Calu3 (cell line): ENCODE results near the gene SPON2. TPM values are rescaled to one million over a fixed set of nuclear protein-coding genes. Genes with fewer than 3 reads are reported as not detected.

Experiments used
- BruUV-seq: library from RNA; stranded (reverse); fragments of 400-500 nt; replicated peaks from 2 replicates; lab custom pipeline; 2021; lab: Mats Ljungman, UMichigan
- CTCF ChIA-PET: fragments of 300-600 bp; sonication (Branson Sonifier 250); formaldehyde crosslinking; loops from one replicate; lab custom pipeline; 2022; ENCODE audit warnings: antibody characterized with exemption; lab: Charles Lee
- DNase-seq: peaks from one replicate; pipeline ENCODE4 v3.0.0; 2022
- H3K27ac Mint-ChIP-seq: one replicate; pipeline ENCODE4 v1.8.0; 2022; ENCODE audit warnings: mixed read lengths; ENCODE audit not compliant: unreplicated experiment
- H3K27me3 Mint-ChIP-seq: one replicate; pipeline ENCODE4 v1.8.0; 2022; ENCODE audit warnings: mixed read lengths; ENCODE audit not compliant: unreplicated experiment
- H3K36me3 Mint-ChIP-seq: one replicate; pipeline ENCODE4 v1.8.0; 2022; ENCODE audit warnings: mild to moderate bottlenecking, moderate library complexity, mixed read lengths; ENCODE audit not compliant: insufficient read depth, unreplicated experiment
- H3K4me1 Mint-ChIP-seq: one replicate; pipeline ENCODE4 v1.8.0; 2022; ENCODE audit warnings: mild to moderate bottlenecking, low read depth, mixed read lengths; ENCODE audit not compliant: unreplicated experiment
- H3K4me3 Mint-ChIP-seq: one replicate; pipeline ENCODE4 v1.8.0; 2022; ENCODE audit warnings: mild to moderate bottlenecking, low read depth, moderate library complexity, mixed read lengths; ENCODE audit not compliant: unreplicated experiment
- H3K9me3 Mint-ChIP-seq: one replicate; pipeline ENCODE4 v1.8.0; 2022; ENCODE audit warnings: low read depth, mixed read lengths; ENCODE audit not compliant: unreplicated experiment
- intact Hi-C: fragments of 100-400 bp; cut with micrococcal nuclease; formaldehyde crosslinking; loops from one replicate; pipeline ENCODE4 v1.10.0; 2022; ENCODE audit not compliant: unreplicated experiment
- total RNA-seq: library from RNA; stranded (reverse); gene quantifications from 2 replicates; pipeline ENCODE4 v1.2.3, GENCODE V29; 2022
- TF ChIP-seq, protein P1 (sequence below): fragments of 200-600 bp; IDR thresholded peaks from one replicate; pipeline ENCODE4 v1.8.0; 2022; ENCODE audit warnings: antibody characterized with exemption; ENCODE audit not compliant: unreplicated experiment

Gene SPON2
- total RNA-seq, 1 experiment from 2014 or later, result 2.2 TPM

DNA sequence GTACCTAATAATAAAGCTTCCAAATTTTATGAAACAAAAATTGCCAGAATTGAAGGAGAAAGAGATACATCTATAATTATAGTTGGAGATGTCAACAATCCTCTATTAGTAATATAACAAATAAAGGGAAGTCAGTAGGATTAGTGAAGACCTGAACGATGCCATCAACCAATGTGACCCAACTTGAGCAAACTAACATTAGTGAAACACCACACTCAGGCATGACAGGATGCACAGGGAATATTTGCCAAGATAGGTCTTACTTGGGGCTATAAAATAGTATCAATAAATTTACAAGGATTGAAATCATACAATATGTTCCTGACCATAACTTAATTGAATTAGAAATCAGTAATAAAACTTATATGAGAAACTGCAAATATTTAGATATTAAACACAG is 12.0 kb downstream of the SPON2 start:
- intact Hi-C loops, result no loop called here
- no peak overlapping the region for H3K4me3 Mint-ChIP-seq
- TF ChIP-seq, protein P1, sequence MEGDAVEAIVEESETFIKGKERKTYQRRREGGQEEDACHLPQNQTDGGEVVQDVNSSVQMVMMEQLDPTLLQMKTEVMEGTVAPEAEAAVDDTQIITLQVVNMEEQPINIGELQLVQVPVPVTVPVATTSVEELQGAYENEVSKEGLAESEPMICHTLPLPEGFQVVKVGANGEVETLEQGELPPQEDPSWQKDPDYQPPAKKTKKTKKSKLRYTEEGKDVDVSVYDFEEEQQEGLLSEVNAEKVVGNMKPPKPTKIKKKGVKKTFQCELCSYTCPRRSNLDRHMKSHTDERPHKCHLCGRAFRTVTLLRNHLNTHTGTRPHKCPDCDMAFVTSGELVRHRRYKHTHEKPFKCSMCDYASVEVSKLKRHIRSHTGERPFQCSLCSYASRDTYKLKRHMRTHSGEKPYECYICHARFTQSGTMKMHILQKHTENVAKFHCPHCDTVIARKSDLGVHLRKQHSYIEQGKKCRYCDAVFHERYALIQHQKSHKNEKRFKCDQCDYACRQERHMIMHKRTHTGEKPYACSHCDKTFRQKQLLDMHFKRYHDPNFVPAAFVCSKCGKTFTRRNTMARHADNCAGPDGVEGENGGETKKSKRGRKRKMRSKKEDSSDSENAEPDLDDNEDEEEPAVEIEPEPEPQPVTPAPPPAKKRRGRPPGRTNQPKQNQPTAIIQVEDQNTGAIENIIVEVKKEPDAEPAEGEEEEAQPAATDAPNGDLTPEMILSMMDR, result no peak
- no peak overlapping the region for H3K27ac Mint-ChIP-seq
- H3K9me3 Mint-ChIP-seq, result peaks cover 3% of the 10 kb centered on the region
- BruUV-seq, result no TSS peak
- H3K4me1 Mint-ChIP-seq, result peaks cover 10% of the 10 kb centered on the region
- H3K27me3 Mint-ChIP-seq, result peaks cover 23% of the 10 kb centered on the region
- no peaks in the 10 kb centered on the region for H3K36me3 Mint-ChIP-seq
- DNase-seq, result no peak
- CTCF ChIA-PET, result no interaction called here

DNA sequence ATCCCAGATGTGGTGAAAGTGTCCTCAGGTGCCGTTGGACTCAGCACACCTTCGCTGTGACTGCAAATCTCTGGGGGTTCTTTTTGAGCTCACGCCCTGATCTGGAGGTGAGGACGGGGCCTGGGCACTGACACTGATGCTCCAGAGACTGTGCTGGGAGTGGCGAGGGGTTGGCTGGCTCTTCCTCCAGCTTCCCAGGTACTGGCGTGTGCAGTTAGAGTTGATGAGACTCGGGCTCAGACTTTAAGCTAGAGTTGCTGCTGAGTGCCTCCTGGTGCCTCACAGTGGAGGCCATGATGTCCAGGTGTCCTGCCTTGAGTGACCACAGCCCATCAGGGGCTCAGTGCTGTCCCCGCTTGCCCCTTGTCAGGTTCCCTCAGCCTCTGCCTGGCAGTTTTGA is 16.3 kb downstream of the SPON2 start:
- H3K4me1 Mint-ChIP-seq, result peaks cover 14% of the 10 kb centered on the region
- intact Hi-C loops, result no loop called here
- H3K36me3 Mint-ChIP-seq, result no peaks in the 10 kb centered on the region
- DNase-seq, result no peak
- no peak overlapping the region for H3K27ac Mint-ChIP-seq
- H3K4me3 Mint-ChIP-seq, result no peak overlapping the region
- BruUV-seq, result no TSS peak
- H3K9me3 Mint-ChIP-seq, result peaks cover 3% of the 10 kb centered on the region
- CTCF ChIA-PET, result interaction anchor here (0.6 kb wide), 2 partner anchors 9 to 55 kb away, joined by 3 to 4 read pairs; no protein-coding TSS in a partner anchor
- H3K27me3 Mint-ChIP-seq, result peaks cover 51% of the 10 kb centered on the region
- TF ChIP-seq, protein P1, result no peak

DNA sequence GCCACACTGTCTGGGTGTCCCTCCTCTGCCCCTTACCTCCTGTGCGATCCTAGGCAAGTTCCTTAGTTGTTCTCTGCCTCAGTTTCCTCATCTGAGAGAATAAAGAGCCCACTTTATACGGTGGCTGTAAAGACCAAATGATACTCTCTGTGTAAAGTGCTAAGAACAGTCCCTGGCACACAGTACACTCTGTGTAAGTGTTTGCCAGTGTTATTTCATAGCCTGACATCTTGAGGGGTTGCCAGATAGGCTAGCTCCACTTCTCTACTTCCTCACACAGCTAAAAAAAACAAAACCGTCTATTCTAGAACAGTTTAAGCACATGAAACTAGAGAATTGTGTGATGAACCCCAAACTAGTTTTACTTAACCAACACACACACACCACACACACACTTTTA is 17.1 kb downstream of the SPON2 start:
- CTCF ChIA-PET, result interaction anchor here (1.2 kb wide), 1 partner anchor 8 kb away, joined by 3 read pairs; no protein-coding TSS in a partner anchor
- peak overlapping the region; percentile 57 for H3K4me3 Mint-ChIP-seq
- H3K36me3 Mint-ChIP-seq, result no peaks in the 10 kb centered on the region
- TF ChIP-seq, protein P1, result no peak
- no peak overlapping the region for H3K27ac Mint-ChIP-seq
- H3K9me3 Mint-ChIP-seq, result peaks cover 3% of the 10 kb centered on the region
- BruUV-seq, result no TSS peak
- H3K4me1 Mint-ChIP-seq, result peaks cover 14% of the 10 kb centered on the region
- no peak for DNase-seq
- intact Hi-C loops, result no loop called here
- H3K27me3 Mint-ChIP-seq, result peaks cover 46% of the 10 kb centered on the region

DNA sequence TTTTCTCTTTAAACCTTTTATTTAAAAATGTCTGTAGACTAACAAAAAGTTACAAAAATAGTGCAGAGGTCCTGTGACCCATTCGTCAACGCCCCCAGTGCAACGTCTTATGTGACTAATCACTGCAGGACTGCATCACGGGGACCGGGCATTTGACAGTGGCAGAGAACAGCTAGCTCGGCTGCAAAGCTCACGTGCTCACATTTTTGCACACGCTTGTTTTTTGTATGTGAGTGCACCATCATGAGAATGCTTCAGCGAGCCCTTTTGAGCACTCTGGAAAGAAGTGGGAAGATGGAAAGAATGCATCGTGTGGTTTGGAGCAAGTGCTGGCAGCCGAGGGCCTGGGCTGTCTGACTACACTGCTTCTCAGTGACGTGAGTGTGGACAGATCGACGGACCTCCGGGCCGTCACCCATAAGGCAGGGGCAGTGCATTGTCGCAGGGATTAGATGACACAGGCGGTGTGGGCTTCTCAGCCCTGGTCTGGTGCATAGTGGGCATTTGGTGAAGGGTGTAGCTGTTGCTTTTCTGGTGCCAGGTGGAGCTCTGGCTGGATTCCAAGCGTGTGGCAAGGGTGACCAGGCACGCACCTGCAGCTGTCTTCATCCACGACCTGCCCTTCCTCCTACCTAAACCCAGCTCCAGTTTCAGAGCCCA is 17.7 kb downstream of the SPON2 start:
- Mint-ChIP-seq H3K4me3 (peak overlapping the region; percentile 57), H3K4me1 (peaks cover 14% of the 10 kb centered on the region), H3K36me3 (no peaks in the 10 kb centered on the region), H3K9me3 (peaks cover 3% of the 10 kb centered on the region), H3K27ac (no peak overlapping the region), H3K27me3 (peaks cover 53% of the 10 kb centered on the region)
- CTCF ChIA-PET, result interaction anchor here (1.0 to 1.2 kb wide), 2 partner anchors 9 to 13 kb away, joined by 3 read pairs; no protein-coding TSS in a partner anchor
- intact Hi-C loops, result no loop called here
- DNase-seq, result peak; percentile 36
- BruUV-seq, result no TSS peak
- TF ChIP-seq, protein P1, result no peak
